Right kidney (tissue), 1 donor: ENCODE results near the gene DDX59.
"Not testable (repeated sequence)": the region's sequence is repeated elsewhere in the genome, so short reads cannot be mapped to it uniquely, and the experiment has no call there.

Experiments used
- DNase-seq: peaks from one replicate; pipeline ENCODE4 v3.0.0-alpha.2; 2016

DDX59 gene

DNA sequence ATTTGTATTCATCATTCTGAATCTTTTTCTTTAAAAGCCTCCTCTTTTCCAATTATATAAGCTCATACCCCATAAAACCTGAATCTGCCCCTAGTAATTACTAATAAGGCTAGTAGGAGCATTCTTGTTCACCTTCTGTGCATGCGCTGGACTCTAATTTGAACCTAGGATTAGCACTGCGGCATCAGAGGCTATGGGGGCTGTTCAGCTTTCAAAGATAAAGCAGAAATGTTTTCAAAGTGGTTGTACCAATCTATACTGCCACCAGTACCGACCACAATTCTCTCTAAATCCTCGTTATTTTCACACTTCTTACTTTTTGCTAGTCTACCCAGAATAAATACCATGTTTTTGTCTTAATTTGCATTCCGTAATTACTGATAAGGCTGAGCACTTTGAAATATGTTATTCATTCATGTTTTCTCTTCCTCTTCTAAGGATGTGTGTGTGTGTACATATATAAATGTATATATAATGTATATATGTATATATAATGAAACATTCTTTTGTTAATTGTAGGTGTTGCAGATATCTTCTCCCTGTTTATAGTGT, 1.6 kb upstream of the DDX59 start:
- DNase-seq: no peak

DNA sequence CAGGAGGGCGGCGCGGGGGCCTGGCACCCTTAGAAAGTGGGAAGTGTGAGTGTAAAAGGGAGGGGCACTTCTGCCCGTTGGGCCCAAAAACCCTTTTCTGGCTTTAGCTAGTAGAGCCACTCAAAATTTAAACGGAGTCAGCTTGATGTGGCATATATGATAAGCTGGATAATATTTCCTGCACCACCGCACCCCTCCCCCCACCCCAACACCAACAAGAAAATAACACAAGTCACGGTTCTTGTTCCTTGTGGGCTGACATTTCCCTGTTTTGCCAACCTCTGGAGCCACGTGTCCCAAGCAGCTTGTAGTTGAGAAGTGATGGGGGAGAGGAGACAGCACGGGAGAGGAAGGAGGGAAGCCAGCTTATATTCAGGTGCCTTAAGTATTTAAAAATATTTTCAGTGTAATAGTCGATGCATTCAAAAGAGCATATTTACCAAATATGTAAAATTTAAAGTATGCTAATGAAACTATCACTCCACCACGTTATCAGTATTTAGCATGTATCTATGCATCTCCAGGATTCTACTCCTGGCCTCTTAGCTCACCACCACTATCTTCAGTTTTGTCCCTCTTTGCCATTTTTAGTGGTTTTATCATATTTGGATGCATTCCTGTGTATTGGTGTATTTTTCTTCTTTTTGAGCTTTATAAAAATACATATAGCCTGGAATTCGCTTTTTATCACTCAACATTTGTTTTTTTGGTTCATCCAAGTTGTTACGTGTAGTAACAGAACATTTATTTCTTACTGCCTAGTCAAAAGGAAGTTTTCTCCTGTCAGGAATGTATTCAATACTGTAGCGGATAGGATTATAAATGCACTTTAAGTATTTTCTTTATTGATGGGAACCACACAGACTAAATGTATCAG, 773 bp upstream of the DDX59 start:
- no peak for DNase-seq

DNA sequence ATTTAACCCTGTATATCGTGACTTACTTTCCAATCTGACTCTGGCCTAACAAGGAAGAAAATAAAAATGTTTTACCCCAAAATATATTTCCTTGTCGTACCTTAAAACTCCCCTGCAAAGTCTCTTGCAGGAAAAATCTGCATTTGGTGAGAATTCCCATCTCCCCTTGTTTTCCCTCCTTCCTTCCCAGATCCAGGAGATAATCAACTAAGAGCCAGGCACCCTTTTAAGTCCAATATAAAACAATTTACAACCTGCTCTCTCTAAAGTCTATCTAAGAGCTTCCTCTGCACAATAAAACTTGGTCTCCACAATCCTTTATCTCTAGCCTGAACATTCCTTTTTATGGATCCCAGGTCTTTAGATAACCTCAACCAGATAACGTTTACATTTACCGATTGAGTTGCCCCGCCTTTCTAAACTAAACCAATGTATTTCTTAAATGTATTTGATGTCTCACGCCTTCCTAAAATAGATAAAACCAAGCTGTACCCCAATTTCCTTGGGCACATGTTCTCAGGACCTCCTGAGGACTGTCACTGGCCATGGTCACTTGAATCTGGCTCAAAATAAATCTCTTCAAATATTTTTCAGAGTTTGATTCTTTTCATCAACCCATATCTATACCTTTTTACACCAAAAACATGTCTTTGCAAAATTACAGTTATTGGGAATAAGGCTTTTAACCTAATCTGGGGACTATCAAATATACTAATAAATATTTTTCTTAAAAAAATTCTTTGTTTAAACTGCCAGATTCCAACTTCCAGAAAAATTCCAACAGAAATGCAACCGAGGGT, 993 bp downstream of the DDX59 start:
- no peak for DNase-seq

DNA sequence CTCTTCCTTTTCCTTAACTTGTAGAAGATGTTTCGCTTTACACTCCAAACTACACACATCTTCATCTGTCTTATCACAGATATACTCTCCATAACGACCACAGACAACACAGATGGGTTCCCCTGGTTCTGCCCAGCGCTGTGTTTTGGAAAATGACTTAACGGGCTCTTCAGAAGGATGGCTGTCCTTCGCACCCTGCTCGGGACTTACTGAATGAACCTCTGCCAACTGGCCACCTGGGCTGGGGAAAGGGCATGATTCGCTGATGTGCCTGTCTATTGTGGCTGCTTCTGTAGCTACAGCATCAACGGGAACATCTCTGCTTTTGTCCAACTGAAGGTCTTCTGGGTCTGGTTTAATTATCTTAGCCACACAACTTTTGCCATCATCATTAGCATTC, 3.4 kb downstream of the DDX59 start:
- no peak for DNase-seq

DNA sequence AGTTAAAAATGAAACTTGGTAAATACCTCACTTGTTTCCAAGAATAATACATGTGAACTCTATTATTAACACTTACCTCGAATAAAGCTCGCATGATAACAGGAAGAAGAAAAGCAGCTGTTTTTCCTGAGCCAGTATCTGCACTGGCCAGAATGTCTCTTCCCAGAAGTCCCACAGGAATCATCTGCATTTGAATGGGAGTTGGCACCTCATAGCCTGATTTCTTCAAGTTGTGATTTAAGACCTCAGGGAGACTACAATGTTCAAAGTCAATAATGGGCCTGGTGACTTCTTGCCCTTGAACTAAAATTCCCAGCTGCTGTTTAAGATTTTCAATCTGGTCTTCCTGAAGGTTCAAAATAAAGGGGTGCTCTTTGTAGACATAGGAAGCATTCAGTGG, 3.8 kb downstream of the DDX59 start:
- DNase-seq: no peak

DNA sequence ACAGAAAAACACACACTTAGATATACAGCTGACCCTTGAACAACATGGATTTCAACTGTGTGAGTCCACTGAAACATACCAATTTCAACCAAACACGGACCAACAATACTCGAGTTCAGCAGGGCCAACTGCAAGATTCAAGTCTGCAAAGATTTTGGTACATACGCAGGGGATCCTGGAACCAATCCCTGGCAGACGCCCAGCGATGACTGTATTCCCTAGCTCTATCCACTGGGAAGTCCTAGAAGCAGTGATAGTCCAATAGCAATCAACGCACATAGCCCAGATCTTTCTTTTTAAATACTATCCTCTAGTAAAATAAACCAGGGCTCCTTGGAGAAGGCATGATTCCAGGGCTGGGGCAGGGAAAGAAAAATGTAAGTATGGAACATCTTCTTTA, 9.0 kb downstream of the DDX59 start:
- no peak for DNase-seq

DNA sequence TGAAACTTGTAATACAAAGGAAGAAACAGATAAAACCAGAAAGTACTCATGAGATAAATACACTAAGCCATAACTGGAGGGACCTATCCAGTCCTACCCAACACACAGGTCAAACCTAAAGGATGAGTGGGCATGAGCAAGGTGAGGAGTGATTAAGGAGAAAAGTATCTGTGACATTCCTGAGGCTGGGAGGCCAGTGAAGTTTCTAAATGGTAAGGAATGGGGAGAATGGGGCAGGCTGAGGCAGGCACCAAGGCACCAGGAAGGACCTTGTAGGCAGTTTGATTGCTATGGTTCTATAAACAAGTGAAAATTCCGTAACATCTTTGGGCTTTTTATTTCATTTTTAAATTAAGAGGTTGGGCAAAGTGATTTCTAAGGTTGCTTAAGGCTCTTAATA, 10.4 kb downstream of the DDX59 start:
- DNase-seq: no peak

DNA sequence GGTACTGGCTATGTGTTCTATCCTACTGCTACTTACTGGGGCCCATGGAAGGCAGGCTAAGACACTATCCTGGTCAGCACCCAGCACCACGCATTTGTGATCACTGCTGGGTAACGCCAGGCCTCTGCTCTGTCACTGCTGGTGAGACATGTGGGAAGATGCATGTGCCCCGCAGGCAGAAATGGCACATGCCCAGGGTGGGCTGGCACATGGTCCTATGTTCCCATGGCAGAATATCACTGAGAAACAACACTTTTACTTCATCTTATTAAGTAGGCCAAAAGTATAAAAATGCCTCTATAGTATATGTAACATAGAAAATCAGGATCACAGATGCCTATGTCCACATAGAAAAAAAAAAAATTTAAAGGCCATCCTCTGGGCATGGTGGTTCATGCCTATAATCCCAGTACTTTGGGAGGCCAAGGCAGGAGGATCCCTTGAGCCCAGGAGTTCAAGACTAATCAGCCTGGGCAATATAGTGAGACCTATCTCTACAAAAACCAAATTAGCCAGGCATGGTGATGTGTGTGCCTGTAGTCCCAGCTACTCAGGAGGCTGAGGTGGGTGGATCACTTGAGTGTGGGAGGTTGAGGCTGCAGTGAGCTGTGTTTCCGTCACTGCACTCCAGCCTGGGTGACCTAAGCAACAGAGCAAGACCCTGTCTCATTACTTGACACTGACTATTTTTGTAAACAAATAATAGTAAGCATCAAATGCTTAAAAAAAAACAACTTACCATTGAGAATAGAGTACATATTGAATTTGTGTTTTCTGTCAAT, 11.5 kb downstream of the DDX59 start:
- DNase-seq: no peak

DNA sequence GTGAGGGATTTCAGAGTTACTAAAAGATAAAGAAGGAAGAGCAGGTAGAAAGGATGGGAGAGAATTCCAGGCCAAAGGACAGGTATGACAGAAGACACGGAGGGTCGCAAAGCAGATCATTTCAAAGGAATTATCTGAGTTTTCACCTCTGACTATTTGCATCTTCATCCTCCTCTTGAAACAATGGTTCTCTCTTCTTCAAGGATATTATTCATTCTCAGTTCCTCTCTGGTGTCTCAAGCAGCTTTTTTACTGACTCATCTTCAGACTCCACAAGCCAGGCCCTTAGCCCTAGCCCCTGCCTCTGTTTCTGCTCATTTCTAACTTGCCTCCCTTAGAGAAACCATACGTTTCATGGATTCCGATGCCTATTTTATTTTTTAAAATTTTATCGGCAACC, 15.0 kb downstream of the DDX59 start:
- DNase-seq: no peak

DNA sequence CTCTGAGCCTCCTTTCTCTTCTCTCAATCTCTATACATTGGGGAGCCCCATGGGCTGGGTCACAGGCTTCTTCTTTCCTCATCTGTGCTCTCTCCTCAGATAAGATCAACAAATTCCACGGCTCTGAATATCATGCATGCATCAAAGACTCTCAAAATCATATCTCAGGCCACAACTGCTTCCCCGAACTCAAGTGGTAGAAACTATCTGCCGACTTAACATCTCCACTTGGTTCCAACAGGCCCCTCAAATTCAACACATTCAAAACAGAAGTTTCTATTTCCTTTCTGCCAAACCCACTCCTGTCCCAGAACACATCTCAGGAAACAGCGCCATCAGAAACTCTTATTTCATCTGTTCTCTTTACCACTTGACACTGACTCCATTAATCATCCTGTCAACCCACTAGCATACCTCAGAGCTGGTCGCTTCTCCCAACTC, 16.7 kb downstream of the DDX59 start:
- no peak for DNase-seq

DNA sequence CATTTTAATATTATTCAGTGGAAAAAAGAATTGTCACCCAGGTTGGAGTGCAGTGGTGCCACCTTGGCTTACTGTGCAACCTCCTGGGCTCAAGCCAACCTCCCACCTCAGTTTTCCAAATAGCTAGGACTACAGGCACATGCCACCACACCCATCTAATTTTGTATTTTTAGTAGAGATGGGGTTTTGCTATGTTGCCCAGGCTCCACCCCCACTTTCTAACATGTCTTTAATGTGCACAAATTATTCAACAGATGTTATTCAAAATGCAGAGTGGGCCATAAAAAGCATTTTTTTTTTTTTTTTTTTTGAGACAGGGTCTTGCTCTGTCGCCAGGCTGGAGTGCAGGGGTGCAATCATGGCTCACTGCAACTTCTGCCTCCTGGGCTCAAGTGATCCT, 17.3 kb downstream of the DDX59 start:
- no peak for DNase-seq

DNA sequence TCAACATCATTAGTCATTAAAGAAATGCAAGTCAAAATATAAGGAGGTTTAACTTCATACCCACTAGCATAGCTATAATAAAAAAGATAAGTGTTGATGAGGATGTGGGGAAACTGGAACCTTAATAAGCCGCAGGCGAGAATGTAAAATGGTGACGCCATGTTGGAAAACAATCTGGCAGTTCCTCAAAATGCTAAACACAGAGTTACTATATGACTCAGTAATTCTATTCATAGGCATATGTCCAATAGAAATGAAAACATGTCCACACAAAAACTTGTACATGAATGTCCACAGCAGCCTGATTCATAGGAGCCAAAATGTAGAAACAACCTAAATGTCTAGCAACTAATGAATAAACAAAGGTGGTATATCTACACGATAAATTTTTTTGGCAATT, 23.2 kb downstream of the DDX59 start:
- no peak for DNase-seq

DNA sequence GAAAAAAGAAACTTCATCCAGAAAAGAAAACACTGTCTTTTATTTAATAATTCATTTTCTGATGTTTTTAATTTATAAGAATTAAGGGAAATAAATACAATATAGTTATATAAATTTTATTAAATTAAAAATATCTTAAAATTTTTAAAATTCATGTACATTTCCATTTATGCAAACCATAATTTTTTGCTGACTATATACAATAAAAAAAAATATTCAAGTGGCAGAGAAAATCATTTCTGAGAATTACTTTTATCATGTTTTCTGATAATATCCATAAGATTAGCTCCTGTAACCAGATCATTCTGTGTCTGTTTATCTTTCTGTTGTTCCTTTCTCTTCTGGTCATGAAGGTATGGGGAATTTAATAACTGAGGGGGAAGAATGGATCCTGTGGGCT, 25.7 kb downstream of the DDX59 start:
- no peak for DNase-seq

DNA sequence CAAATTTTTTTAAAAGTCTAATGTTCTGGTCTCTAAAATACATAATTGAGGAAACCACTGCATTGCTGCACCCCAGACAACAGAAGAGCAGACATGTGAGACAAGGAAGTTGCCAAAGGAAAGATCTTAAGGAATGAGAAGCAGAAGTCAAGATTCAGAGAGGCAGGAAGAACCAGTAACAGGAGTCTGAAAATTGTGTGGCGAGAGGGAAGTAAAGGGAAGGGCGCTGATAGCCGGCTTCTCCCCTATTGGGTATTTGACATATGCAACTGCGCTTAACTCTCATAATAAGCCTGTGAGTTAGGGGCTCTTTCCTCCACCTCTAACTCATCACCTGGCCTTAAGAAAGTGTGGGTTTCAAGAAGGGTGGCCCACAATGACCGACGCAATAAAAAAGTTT, 27.2 kb downstream of the DDX59 start:
- DNase-seq: no peak

DNA sequence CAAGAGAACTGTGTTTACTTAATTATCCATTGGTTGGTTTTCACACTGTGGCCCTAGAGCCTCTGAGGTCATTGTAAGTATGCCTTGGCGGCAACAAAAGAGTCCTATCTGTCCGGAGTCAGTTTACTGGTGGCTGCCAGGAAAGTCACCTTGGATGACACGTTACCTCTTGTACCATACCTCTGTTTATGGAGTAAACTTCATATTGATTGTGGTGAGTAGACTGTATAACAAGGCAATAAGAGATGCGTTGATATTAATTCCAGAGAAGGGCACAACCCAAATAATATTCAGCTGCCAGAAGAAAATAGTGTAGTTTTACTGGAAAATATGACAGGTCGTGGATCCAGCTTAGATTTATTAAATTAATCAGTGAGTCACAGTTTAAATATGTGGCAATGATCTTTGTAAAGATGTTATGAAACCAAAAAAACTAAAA, 28.7 kb downstream of the DDX59 start:
- DNase-seq: no peak

DNA sequence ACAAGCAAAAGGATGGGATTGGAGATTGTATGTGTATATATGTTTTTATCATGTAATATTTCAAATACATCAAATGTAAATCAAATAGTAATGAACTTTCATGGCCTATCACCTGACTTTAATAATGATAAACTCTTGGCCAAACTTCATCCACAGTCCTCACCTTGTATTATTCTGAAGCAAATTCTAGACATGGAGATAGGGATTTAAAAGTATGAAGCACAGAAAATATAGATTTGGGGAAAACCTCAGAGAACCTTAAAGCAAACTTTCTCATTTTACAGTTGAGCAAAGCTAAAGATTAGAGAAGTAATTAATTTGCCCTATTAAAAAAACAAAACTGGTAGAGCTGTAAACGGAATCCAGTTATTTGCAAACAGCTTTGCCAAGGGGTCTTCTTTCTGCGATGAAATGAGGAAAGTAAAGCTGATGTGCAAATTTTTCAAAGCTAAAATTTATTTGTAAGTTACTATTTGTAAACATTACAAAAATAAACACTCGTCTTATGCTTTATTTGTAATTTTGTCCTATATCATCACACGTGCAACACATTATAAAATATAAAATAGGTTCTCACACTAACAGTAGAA, 29.2 kb downstream of the DDX59 start:
- no peak for DNase-seq

DNA sequence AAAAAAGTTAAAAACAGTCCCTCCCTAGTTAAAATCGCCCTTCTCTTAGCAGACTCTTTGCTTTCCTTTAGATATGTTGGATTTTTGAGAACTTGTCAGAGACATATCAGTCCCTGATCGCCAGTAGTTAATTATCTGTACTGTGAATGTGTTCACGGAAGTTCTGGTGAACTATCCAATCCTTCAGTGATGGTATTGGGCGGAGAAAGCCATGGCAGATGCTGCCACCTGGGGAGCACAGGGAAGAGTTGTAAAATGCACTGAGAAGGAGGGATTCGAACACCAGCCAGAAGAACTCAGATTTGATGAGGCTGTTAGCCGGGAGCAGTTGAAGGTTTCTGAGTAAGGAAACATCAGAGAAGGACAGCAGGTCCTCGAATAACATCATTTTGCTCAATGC, 31.6 kb downstream of the DDX59 start:
- no peak for DNase-seq

DNA sequence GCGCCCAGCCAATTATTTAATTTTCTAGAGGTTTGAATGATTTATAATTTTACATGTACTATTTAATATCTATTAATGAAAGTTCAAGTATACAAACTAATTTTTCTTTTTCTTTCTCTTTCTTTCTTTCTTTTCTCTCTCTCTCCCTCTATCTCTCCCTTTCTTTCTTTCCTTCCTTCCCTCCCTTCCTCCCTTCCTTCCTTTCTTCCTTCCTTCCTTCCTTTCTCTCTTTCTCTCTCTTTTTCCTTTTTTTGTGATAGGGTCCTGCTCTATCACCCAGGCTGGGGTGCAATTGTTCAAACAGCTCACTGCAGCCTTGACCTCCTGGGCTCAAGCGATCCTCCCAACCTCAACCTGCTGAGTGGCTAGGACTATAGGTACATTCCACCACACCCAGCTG, 33.0 kb downstream of the DDX59 start:
- DNase-seq: no peak

DNA sequence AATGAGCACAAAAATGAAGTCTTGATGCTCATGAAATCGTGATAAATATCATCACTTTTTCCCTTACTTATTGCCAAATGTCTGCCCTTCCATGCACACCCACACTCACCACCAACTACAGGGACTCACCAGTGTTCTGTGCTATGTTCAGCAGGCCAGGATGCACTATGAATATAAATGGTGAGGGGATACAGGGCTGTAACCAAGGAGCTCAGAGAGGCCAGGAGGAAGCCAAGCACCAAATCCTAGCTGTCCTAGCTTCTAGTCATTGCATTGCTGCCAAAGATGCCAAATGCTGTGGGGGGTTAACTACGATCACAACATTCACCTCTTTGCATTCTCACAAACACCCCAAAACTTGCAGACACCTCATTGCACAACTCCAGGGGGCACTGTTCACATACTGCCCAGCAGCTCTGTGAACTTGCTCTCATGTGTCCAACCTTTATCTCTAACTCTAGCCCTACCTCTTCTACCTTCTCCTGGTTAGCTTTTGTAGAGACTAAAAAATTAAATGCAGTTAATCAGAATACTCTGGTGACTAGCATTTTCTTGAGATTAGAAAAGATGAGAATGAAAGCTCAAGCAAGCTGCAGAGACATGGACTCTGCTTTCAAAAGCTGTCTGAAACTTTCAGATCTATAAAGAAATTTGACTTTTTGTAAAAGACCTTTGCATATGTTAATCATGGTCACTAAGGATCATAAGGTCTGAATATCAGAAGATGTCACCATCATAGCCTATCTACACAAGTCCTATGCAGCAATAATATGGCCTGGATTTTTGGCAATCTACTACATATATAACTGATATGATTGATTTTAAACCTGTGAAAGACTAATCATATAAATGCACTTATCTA, 35.2 kb downstream of the DDX59 start:
- DNase-seq: no peak

DNA sequence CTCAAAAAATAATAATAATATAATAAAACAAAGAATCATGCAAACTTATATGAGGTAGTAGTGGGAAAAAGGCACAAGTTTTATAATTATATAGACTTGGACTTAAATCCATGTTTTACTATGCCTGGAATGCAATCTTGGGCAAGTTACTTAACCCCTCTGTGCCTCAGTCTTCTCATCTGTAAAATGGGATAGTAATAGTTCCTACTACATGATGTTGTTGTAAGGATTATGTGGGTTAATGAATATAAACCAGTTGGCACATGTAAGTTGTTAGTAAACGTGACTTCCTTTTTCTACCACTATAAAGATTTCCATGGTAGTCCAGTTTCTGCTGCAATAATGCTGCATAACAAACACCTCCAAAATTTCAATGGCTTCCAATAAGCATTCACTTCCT, 38.3 kb downstream of the DDX59 start:
- no peak for DNase-seq

DNA sequence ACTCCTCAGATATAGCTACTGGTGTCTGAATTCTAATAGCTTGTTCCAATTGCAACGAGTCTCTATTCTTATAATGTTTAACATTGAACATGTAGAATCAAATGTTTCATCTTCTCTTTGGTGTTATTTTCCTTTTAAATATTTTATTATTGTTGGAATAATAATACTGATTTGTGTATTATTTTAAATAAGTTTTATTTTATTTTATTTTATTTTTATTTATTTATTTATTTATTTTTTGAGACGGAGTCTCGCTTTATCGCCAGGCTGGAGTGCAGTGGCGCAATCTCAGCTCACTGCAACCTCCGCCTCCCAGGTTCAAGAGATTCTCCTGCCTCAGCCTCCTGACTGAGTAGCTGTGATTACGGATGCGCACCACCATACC, 39.2 kb downstream of the DDX59 start:
- not testable (repeated sequence) for DNase-seq
